GM12878 (cell line): ENCODE data around the gene NAA11. TPM values are rescaled to one million over a fixed set of nuclear protein-coding genes. Genes with fewer than 3 reads are reported as not detected.

Experiments
- ATF7 ChIP-seq: fragments of 450-650 bp; IDR thresholded peaks from 2 replicates; pipeline ENCODE4 v1.6.1; 2016; ENCODE audit warnings: low read depth, mild to moderate bottlenecking
- ETV6 ChIP-seq, 2 experiments: fragments of 450-650 bp in 1 of 2; IDR thresholded peaks in 1 of 2; conservative IDR thresholded peaks in 1 of 2; 2 replicates each; pipeline ENCODE4 v1.6.1; 2014; ENCODE audit warnings: antibody characterized with exemption in 1 of 2, borderline replicate concordance in 1 of 2, low read depth in 1 of 2, mild to moderate bottlenecking in 1 of 2, moderate library complexity in 1 of 2
- FOXM1 ChIP-seq: IDR thresholded peaks from 2 replicates; pipeline ENCODE4 v1.6.1; 2012; ENCODE audit warnings: low read depth, mild to moderate bottlenecking, inconsistent platforms, low read length, moderate library complexity
- GABPA ChIP-seq: IDR thresholded peaks from 2 replicates; pipeline ENCODE4 v1.6.1; 2014; ENCODE audit warnings: antibody characterized with exemption, low read depth, mild to moderate bottlenecking, inconsistent platforms
- IKZF2 ChIP-seq, 2 experiments: fragments of 450-650 bp; IDR thresholded peaks; 2 replicates each; pipeline ENCODE4 v1.6.1; 2017; ENCODE audit warnings: mild to moderate bottlenecking in 2 of 2, moderate library complexity in 2 of 2
- MTA2 ChIP-seq: fragments of 450-650 bp; IDR thresholded peaks from 2 replicates; pipeline ENCODE4 v1.6.1; 2016; ENCODE audit warnings: low read depth, mild to moderate bottlenecking, moderate library complexity
- MYB ChIP-seq: fragments of 150-350 bp; IDR thresholded peaks from 2 replicates; pipeline ENCODE4 v1.6.1; 2014; ENCODE audit warnings: mild to moderate bottlenecking, low read depth, low read length, borderline replicate concordance
- NBN ChIP-seq: fragments of 450-650 bp; IDR thresholded peaks from 2 replicates; pipeline ENCODE4 v1.6.1; 2016
- NFIC ChIP-seq: IDR thresholded peaks from 2 replicates; pipeline ENCODE4 v1.6.1; 2012; ENCODE audit warnings: low read depth, mild to moderate bottlenecking, inconsistent platforms, low read length, moderate library complexity
- NR2F1 ChIP-seq: fragments of 450-650 bp; conservative IDR thresholded peaks from 2 replicates; pipeline ENCODE4 v1.6.1; 2017; ENCODE audit warnings: mild to moderate bottlenecking
- POLR2A ChIP-seq: IDR thresholded peaks from 2 replicates; pipeline ENCODE4 v1.6.1; 2011; ENCODE audit warnings: low read depth, mild to moderate bottlenecking, low read length
- POLR2AphosphoS5 ChIP-seq: IDR thresholded peaks from 2 replicates; pipeline ENCODE4 v1.6.1; 2011; ENCODE audit warnings: mild to moderate bottlenecking, low read length, inconsistent platforms
- RAD51 ChIP-seq: fragments of 450-650 bp; IDR thresholded peaks from 2 replicates; pipeline ENCODE4 v1.6.1; 2016; ENCODE audit warnings: moderate library complexity, mild to moderate bottlenecking, inconsistent platforms
- RELB ChIP-seq: fragments of 450-650 bp; IDR thresholded peaks from 2 replicates; pipeline ENCODE4 v1.6.1; 2017; ENCODE audit warnings: low read depth, mild to moderate bottlenecking, moderate library complexity
- TCF7 ChIP-seq: IDR thresholded peaks from 2 replicates; pipeline ENCODE4 v1.6.1; 2014; ENCODE audit warnings: antibody characterized with exemption, borderline replicate concordance
- polyA plus RNA-seq, 11 experiments: library from polyadenylated mRNA; depleted of rRNA in 4 of 11; unstranded in 6 of 11; stranded (reverse) in 5 of 11; fragments of >200 nt; fragmentation: Nextera tagmentation in 4 of 11; fragmentation: Illumina TruSeq in 1 of 11; extraction: Ambion mirVana in 4 of 11; extraction: Trizol in 1 of 11; gene quantifications; 1 replicate in 1 of 11; 2 replicates in 10 of 11; pipeline versions ENCODE4 v1.2.1 to v1.2.3, GENCODE V29; 2011 to 2016; ENCODE audit warnings: inconsistent platforms in 2 of 11, missing spikeins in 2 of 11, low read depth in 1 of 11
- total RNA-seq, 4 experiments: library from RNA; depleted of rRNA in 3 of 4; stranded (reverse); fragments of >200 nt in 3 of 4; fragmentation: Illumina TruSeq in 1 of 4; extraction: Trizol in 1 of 4; gene quantifications; 2 replicates each; pipeline versions ENCODE4 v1.2.1 to v1.2.3, GENCODE V29; 2013 to 2021
- TF ChIP-seq, protein P1 (sequence below): fragments of 450-650 bp; IDR thresholded peaks from 2 replicates; pipeline ENCODE4 v1.6.1; 2016; ENCODE audit warnings: mild to moderate bottlenecking, moderate library complexity, borderline replicate concordance
- TF ChIP-seq, protein P2 (sequence below): fragments of 450-650 bp; IDR thresholded peaks from 2 replicates; pipeline ENCODE4 v1.6.1; 2017; ENCODE audit warnings: mild to moderate bottlenecking, moderate library complexity
- TF ChIP-seq, protein P3 (sequence below): fragments of 450-650 bp; formaldehyde crosslinking; IDR thresholded peaks from 2 replicates; pipeline ENCODE4 v1.4.0; 2022; ENCODE audit warnings: mild to moderate bottlenecking, moderate library complexity

The NAA11 gene
- total and polyA plus RNA-seq, 10 of the 15 experiments (the other 5 are each of a cell fraction or from before 2014, with no cell fraction given), result 0.12 to 0.16 TPM; not detected in 8

- TF ChIP-seq ETV6 (conservative IDR thresholded peaks at IDR 0.05 in 1 of 2, IDR thresholded peaks at IDR 0.05 in 1 of 2; ENCODE audit: borderline replicate concordance in 1 of 2, low read depth in 1 of 2), result no peak
- peak; percentile 66; the same call in 1 of the 2 replicates for TF ChIP-seq RELB
- peak; percentile 86 to 89 for TF ChIP-seq IKZF2 (IDR thresholded peaks at IDR 0.05)
- TF ChIP-seq, protein P1, sequence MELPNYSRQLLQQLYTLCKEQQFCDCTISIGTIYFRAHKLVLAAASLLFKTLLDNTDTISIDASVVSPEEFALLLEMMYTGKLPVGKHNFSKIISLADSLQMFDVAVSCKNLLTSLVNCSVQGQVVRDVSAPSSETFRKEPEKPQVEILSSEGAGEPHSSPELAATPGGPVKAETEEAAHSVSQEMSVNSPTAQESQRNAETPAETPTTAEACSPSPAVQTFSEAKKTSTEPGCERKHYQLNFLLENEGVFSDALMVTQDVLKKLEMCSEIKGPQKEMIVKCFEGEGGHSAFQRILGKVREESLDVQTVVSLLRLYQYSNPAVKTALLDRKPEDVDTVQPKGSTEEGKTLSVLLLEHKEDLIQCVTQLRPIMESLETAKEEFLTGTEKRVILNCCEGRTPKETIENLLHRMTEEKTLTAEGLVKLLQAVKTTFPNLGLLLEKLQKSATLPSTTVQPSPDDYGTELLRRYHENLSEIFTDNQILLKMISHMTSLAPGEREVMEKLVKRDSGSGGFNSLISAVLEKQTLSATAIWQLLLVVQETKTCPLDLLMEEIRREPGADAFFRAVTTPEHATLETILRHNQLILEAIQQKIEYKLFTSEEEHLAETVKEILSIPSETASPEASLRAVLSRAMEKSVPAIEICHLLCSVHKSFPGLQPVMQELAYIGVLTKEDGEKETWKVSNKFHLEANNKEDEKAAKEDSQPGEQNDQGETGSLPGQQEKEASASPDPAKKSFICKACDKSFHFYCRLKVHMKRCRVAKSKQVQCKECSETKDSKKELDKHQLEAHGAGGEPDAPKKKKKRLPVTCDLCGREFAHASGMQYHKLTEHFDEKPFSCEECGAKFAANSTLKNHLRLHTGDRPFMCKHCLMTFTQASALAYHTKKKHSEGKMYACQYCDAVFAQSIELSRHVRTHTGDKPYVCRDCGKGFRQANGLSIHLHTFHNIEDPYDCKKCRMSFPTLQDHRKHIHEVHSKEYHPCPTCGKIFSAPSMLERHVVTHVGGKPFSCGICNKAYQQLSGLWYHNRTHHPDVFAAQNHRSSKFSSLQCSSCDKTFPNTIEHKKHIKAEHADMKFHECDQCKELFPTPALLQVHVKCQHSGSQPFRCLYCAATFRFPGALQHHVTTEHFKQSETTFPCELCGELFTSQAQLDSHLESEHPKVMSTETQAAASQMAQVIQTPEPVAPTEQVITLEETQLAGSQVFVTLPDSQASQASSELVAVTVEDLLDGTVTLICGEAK, result no peak
- TF ChIP-seq TCF7, result no peak
- peak; percentile 100 for TF ChIP-seq MTA2
- TF ChIP-seq, protein P2, sequence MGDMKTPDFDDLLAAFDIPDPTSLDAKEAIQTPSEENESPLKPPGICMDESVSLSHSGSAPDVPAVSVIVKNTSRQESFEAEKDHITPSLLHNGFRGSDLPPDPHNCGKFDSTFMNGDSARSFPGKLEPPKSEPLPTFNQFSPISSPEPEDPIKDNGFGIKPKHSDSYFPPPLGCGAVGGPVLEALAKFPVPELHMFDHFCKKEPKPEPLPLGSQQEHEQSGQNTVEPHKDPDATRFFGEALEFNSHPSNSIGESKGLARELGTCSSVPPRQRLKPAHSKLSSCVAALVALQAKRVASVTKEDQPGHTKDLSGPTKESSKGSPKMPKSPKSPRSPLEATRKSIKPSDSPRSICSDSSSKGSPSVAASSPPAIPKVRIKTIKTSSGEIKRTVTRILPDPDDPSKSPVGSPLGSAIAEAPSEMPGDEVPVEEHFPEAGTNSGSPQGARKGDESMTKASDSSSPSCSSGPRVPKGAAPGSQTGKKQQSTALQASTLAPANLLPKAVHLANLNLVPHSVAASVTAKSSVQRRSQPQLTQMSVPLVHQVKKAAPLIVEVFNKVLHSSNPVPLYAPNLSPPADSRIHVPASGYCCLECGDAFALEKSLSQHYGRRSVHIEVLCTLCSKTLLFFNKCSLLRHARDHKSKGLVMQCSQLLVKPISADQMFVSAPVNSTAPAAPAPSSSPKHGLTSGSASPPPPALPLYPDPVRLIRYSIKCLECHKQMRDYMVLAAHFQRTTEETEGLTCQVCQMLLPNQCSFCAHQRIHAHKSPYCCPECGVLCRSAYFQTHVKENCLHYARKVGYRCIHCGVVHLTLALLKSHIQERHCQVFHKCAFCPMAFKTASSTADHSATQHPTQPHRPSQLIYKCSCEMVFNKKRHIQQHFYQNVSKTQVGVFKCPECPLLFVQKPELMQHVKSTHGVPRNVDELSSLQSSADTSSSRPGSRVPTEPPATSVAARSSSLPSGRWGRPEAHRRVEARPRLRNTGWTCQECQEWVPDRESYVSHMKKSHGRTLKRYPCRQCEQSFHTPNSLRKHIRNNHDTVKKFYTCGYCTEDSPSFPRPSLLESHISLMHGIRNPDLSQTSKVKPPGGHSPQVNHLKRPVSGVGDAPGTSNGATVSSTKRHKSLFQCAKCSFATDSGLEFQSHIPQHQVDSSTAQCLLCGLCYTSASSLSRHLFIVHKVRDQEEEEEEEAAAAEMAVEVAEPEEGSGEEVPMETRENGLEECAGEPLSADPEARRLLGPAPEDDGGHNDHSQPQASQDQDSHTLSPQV, result no peak
- TF ChIP-seq RAD51, result 0 out of 2 replicates have a peak, but pooled peaks have one; percentile 31
- no peak for TF ChIP-seq GABPA
- TF ChIP-seq, protein P3, sequence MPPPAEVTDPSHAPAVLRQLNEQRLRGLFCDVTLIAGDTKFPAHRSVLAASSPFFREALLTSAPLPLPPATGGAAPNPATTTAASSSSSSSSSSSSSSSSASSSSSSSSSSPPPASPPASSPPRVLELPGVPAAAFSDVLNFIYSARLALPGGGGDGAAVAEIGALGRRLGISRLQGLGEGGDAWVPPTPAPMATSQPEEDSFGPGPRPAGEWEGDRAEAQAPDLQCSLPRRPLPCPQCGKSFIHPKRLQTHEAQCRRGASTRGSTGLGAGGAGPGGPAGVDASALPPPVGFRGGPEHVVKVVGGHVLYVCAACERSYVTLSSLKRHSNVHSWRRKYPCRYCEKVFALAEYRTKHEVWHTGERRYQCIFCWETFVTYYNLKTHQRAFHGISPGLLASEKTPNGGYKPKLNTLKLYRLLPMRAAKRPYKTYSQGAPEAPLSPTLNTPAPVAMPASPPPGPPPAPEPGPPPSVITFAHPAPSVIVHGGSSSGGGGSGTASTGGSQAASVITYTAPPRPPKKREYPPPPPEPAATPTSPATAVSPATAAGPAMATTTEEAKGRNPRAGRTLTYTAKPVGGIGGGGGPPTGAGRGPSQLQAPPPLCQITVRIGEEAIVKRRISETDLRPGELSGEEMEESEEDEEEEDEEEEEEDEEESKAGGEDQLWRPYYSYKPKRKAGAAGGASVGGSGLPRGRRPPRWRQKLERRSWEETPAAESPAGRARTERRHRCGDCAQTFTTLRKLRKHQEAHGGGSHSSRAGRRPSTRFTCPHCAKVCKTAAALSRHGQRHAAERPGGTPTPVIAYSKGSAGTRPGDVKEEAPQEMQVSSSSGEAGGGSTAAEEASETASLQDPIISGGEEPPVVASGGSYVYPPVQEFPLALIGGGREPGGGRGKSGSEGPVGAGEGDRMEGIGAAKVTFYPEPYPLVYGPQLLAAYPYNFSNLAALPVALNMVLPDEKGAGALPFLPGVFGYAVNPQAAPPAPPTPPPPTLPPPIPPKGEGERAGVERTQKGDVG, result no peak
- TF ChIP-seq NFIC, result no peak
- TF ChIP-seq MYB, result no peak
- TF ChIP-seq POLR2A, result no peak
- no peak for TF ChIP-seq POLR2AphosphoS5
- TF ChIP-seq ATF7, result peak; percentile 92
- peak; percentile 81 for TF ChIP-seq NR2F1
- 0 out of 2 replicates have a peak, but pooled peaks have one; percentile 47 for TF ChIP-seq NBN
- no peak for TF ChIP-seq FOXM1
These were observed 12.3 kb upstream of the NAA11 start (continued) for GRCh38 chr4:79338148-79338547.
